Fibroblast of pulmonary artery (primary cell): ENCODE measurements around the gene MRPL50.
"Not testable (repeated sequence)": the region's sequence is repeated elsewhere in the genome, so short reads cannot be mapped to it uniquely, and the experiment has no call there.

Source experiments
- DNase-seq: peaks from one replicate; pipeline ENCODE4 v3.0.0-alpha.2; 2010; ENCODE audit warnings: low read depth
- H3K4me3 ChIP-seq: replicated peaks from 2 replicates; pipeline ENCODE4 v1.5.1; 2011; ENCODE audit warnings: low read depth, mild to moderate bottlenecking, control low read depth, low read length, moderate library complexity
- TF ChIP-seq, protein P1 (sequence below): IDR thresholded peaks from 2 replicates; pipeline ENCODE4 v1.5.1; 2011; ENCODE audit warnings: mild to moderate bottlenecking, control low read depth, low read length, inconsistent platforms; ENCODE audit errors: missing control alignments

MRPL50 gene

DNA sequence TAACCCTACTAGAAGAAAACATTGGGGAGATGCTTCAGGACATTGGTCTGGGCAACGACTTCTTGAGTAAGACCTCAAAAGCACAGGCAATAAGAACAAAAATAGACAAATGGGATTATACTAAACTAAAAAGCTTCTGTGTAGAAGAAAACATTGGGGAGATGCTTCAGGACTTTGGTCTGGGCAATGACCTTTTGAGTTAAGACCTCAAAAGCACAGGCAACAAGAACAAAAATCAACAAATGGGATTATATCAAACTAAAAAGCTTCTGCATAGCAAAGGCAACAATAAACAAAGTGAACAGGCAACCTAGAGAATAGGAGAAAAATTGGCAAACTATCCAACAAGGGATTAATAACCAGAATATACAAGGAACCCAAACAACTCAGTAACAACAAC is 3.7 kb downstream of the MRPL50 start:
- TF ChIP-seq, protein P1, sequence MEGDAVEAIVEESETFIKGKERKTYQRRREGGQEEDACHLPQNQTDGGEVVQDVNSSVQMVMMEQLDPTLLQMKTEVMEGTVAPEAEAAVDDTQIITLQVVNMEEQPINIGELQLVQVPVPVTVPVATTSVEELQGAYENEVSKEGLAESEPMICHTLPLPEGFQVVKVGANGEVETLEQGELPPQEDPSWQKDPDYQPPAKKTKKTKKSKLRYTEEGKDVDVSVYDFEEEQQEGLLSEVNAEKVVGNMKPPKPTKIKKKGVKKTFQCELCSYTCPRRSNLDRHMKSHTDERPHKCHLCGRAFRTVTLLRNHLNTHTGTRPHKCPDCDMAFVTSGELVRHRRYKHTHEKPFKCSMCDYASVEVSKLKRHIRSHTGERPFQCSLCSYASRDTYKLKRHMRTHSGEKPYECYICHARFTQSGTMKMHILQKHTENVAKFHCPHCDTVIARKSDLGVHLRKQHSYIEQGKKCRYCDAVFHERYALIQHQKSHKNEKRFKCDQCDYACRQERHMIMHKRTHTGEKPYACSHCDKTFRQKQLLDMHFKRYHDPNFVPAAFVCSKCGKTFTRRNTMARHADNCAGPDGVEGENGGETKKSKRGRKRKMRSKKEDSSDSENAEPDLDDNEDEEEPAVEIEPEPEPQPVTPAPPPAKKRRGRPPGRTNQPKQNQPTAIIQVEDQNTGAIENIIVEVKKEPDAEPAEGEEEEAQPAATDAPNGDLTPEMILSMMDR = no peak
- no peak overlapping the region for H3K4me3 ChIP-seq
- no peak for DNase-seq

DNA sequence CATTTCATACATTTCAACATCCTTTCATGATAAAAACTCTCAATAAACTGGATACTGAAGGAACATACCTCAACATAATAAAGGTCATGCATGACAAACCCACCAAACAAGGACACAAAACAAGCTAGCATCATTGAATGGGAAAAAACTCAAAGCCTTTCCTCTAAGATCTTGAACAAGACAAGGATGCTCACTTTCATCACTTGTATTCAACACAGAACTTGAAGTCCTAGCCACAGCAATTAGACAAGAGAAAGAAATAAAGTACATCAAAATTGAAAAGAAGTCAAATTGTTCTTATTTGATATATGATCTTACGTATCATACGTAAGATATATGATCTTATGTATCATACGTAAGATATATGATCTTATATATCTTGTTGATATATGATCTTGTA is 5.3 kb downstream of the MRPL50 start:
- no peak for DNase-seq
- H3K4me3 ChIP-seq = no peak overlapping the region
- TF ChIP-seq, protein P1 = no peak

DNA sequence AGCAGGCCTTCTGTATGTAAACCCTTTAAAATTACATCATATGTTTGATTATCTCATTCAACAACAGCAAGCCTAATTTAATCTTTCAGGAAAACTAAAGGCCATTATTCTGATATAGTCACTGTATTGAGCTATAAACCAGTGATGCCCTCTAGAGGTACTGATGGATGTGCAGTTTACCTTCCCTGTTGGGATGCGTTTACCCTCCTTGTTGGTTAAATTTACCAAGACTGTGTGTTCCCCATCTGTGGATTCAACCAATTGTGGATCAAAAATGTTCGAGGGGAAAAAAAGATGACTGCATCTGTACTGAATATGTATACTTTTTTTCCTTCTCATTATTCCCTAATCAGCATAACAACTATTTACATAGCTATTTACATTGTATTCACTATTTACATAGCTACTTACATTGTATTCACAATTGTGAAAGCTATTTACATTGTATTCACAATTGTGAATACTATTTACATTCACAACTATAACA is 9.9 kb downstream of the MRPL50 start:
- no peak for DNase-seq
- no peak overlapping the region for H3K4me3 ChIP-seq
- TF ChIP-seq, protein P1 = peak; percentile 60

DNA sequence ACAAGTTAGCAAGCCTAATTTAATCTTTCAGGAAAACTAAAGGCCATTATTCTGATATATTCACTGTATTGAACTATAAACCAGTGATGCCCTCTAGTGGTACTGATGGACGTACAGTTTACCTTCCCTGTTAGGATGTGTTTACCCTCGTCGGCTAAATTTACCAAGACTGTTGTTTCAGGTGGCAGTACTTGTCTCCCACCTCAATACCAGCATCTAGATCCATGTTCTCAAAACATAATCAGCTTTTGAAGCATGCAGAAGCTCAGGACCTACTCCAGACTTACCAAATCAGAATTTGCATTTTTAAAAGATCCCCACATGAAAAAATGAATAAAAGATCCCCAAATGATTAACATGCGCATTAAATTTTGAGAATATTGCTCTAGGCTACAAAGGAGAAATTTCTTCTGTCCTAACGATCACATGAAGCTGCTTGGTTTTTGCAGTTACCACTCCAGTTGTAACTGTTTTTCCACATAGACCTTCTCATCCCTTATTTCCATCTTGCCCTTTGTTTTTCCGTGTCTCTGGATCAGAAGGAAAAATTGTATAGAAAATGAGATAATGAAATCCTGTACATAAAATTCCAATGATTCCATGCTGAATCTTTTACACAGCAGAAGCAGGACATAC is 10.4 kb downstream of the MRPL50 start:
- TF ChIP-seq, protein P1 = peak; percentile 75
- peak; percentile 70 for DNase-seq
- no peak overlapping the region for H3K4me3 ChIP-seq

DNA sequence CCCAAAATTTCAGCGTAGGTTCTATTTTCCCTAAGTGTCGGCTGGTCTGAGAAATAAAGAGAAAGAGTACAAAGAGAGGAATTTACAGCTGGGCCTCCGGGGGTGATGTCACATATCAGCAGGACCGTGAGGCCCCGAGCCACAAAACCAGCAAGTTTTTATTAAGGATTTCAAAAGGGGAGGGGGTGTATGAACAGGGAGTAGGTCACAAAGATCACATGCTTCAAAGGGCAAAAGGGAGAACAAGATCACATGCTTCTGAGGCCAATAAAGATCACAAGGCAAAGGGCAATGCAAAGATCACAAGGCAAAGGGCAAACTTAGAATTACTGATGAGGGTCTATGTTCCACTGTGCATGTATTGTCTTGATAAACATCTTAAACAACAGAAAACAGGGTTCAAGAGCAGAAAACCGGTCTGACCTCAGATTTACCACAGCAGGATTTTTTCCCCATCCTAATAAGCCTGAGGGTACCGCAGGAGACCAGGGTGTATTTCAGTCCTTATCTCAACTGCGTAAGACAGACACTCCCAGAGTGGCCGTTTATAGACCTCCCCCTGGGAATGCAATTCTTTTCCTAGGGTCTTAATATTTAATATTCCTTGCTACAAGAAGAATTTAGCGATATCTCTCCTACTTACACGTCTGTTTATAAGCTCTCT is 13.4 kb downstream of the MRPL50 start, which contains the start of gene BAAT:
Gene BAAT, minus strand, starts transcription at position 134 of the 664 bp plus-strand sequence. CDS start 13,602 bp downstream, outside the sequence.
- H3K4me3 ChIP-seq, DNase-seq: not testable (repeated sequence)

DNA sequence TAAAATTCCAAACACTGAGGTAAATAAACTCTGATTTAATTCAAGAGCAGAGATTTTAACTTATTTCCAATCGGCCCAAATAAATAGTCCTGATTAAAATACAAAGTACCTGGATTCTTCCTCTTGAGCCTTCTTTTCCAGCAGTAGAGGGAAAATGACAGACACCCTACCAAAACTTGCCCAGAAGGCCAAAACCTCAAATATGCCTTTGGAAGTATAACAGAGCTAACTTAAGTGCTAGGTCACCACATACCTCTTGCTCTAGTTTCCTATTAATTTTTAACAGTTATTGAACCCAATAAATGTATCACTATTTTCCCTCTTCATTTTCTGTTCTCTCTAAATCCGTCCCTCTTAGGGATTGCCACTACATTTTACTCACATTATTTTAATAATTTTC is 15.1 kb downstream of the MRPL50 start:
- no peak for DNase-seq
- TF ChIP-seq, protein P1 = no peak
- H3K4me3 ChIP-seq = no peak overlapping the region

DNA sequence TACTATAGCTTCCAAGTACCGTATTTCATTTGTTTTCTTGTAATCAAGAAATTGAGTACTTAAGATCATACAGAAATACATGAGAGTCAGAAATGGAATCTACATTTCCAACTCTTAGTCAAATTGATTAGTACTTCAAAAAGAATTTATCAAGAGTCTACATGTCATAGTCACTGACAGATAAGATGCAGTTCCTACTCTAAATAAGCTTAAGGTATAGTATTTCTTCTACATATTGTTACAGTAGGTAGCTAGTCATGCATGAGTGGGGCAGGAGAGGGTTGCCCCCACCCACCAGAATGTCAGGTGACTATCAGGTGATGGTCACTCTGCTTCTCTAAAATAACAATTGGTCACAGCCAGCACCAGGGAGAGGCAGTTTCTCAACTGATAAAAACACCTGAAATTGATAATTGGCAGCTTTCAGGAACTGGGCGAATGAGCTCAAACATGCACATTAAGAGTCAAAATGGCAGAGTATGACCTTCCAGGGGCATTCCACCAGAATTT is 16.5 kb downstream of the MRPL50 start:
- TF ChIP-seq, protein P1 = no peak
- H3K4me3 ChIP-seq = no peak overlapping the region
- DNase-seq = no peak
